SK-N-SH treated with all-trans-retinoic acid at 6 μM for 48 hours (cell line): ENCODE data around the gene PIPOX.

Experiments
- ATAC-seq: fragments of 200-7000 bp; cut with Tn5 transposase; 3 replicates; pipeline ENCODE4 v1.9.1; 2020; ENCODE audit warnings: mild to moderate bottlenecking, moderate library complexity
- ARNTL ChIP-seq: fragments of 450-650 bp; formaldehyde crosslinking; IDR thresholded peaks from 2 replicates; pipeline ENCODE4 v1.5.0; 2020; ENCODE audit warnings: low read depth, mild to moderate bottlenecking, moderate library complexity, borderline replicate concordance
- BACH2 ChIP-seq: fragments of 250-450 bp; sonication (Bioruptor Pico); IDR thresholded peaks from 2 replicates; pipeline ENCODE4 v1.9.0; 2021; ENCODE audit warnings: mild to moderate bottlenecking, borderline replicate concordance
- CSDC2 ChIP-seq: fragments of 250-450 bp; sonication (Bioruptor Pico); IDR thresholded peaks from 2 replicates; pipeline ENCODE4 v1.5.0; 2020; ENCODE audit warnings: mild to moderate bottlenecking, moderate library complexity
- CSRNP3 ChIP-seq: fragments of 250-450 bp; sonication (Bioruptor Pico); IDR thresholded peaks from 2 replicates; pipeline ENCODE4 v1.5.1; 2021; ENCODE audit warnings: mild to moderate bottlenecking, moderate library complexity
- ESRRG ChIP-seq: fragments of 250-450 bp; sonication (Bioruptor Pico); IDR thresholded peaks from 2 replicates; pipeline ENCODE4 v1.6.1; 2021; ENCODE audit warnings: mild to moderate bottlenecking
- GLIS3 ChIP-seq: fragments of 250-450 bp; sonication (Bioruptor Pico); IDR thresholded peaks from 2 replicates; pipeline ENCODE4 v1.5.0; 2020; ENCODE audit warnings: mild to moderate bottlenecking, moderate library complexity
- ISL1 ChIP-seq: fragments of 250-450 bp; sonication (Bioruptor Pico); IDR thresholded peaks from 2 replicates; pipeline ENCODE4 v2.1.2; 2022; ENCODE audit warnings: mild to moderate bottlenecking, moderate library complexity
- OSR1 ChIP-seq: fragments of 250-450 bp; sonication (Bioruptor Pico); IDR thresholded peaks from 2 replicates; pipeline ENCODE4 v1.8.0; 2022; ENCODE audit warnings: moderate library complexity, mild to moderate bottlenecking, inconsistent platforms
- PATZ1 ChIP-seq: fragments of 250-450 bp; sonication (Bioruptor Pico); IDR thresholded peaks from 2 replicates; pipeline ENCODE4 v1.8.0; 2020; ENCODE audit warnings: mild to moderate bottlenecking, moderate library complexity, borderline replicate concordance
- POU6F1 ChIP-seq: fragments of 250-450 bp; sonication (Bioruptor Pico); IDR thresholded peaks from 2 replicates; pipeline ENCODE4 v1.8.0; 2021; ENCODE audit warnings: low read depth, mild to moderate bottlenecking, moderate library complexity, borderline replicate concordance
- RARB ChIP-seq: fragments of 250-450 bp; sonication (Bioruptor Pico); IDR thresholded peaks from 2 replicates; pipeline ENCODE4 v1.8.0; 2021; ENCODE audit warnings: mild to moderate bottlenecking, moderate library complexity
- SNAI2 ChIP-seq: fragments of 250-450 bp; sonication (Bioruptor Pico); IDR thresholded peaks from 2 replicates; pipeline ENCODE4 v1.5.0; 2020; ENCODE audit warnings: mild to moderate bottlenecking, moderate library complexity
- TOX ChIP-seq: fragments of 250-450 bp; sonication (Bioruptor Pico); IDR thresholded peaks from 2 replicates; pipeline ENCODE4 v1.8.0; 2021; ENCODE audit warnings: mild to moderate bottlenecking, moderate library complexity, borderline replicate concordance
- TSHZ2 ChIP-seq: fragments of 250-450 bp; sonication (Bioruptor Pico); IDR thresholded peaks from 2 replicates; pipeline ENCODE4 v1.5.0; 2020; ENCODE audit warnings: mild to moderate bottlenecking, moderate library complexity
- ZC3H10 ChIP-seq: fragments of 250-450 bp; sonication (Bioruptor Pico); IDR thresholded peaks from 2 replicates; pipeline ENCODE4 v1.5.1; 2021; ENCODE audit warnings: mild to moderate bottlenecking, moderate library complexity
- ZFP3 ChIP-seq: fragments of 250-450 bp; sonication (Bioruptor Pico); IDR thresholded peaks from 2 replicates; pipeline ENCODE4 v1.5.0; 2020; ENCODE audit warnings: mild to moderate bottlenecking, moderate library complexity
- ZNF565 ChIP-seq: fragments of 450-650 bp; formaldehyde crosslinking; conservative IDR thresholded peaks from 2 replicates; pipeline ENCODE4 v1.5.0; 2020; ENCODE audit warnings: low read depth, mild to moderate bottlenecking, moderate library complexity
- ZNF70 ChIP-seq: fragments of 450-650 bp; formaldehyde crosslinking; IDR thresholded peaks from 2 replicates; pipeline ENCODE4 v1.5.0; 2020; ENCODE audit warnings: mild to moderate bottlenecking, moderate library complexity
- ZNF8 ChIP-seq: fragments of 450-650 bp; formaldehyde crosslinking; IDR thresholded peaks from 2 replicates; pipeline ENCODE4 v1.5.0; 2020; ENCODE audit warnings: mild to moderate bottlenecking, moderate library complexity

The PIPOX gene

GRCh38 chr17:29076722-29077121 lies 33.8 kb downstream of the PIPOX start (continued):
- TF ChIP-seq TOX (CRISPR knock-in tag) = no peak
- TF ChIP-seq ZFP3 = no peak

GRCh38 chr17:29077320-29077719 lies 34.4 kb downstream of the PIPOX start:
- no peak for TF ChIP-seq GLIS3 (CRISPR knock-in tag)
- TF ChIP-seq ZNF565 (CRISPR knock-in tag) = no peak
- no peak for TF ChIP-seq ZNF8 (CRISPR knock-in tag)
- no peak for TF ChIP-seq CSRNP3 (CRISPR knock-in tag)
- no peak for TF ChIP-seq ZC3H10 (CRISPR knock-in tag)
- no peak for TF ChIP-seq SNAI2 (CRISPR knock-in tag)
- no peak for TF ChIP-seq TOX (CRISPR knock-in tag)
- no peak for TF ChIP-seq POU6F1 (CRISPR knock-in tag)
- TF ChIP-seq ESRRG (CRISPR knock-in tag) = no peak
- TF ChIP-seq ISL1 (CRISPR knock-in tag) = no peak
- no peak for TF ChIP-seq RARB
- no peak for TF ChIP-seq PATZ1 (CRISPR knock-in tag)
- no peak for TF ChIP-seq ZNF70 (CRISPR knock-in tag)
- TF ChIP-seq TSHZ2 (CRISPR knock-in tag) = no peak
- TF ChIP-seq ARNTL (CRISPR knock-in tag) = no peak
- TF ChIP-seq CSDC2 (CRISPR knock-in tag) = no peak
- no peak for TF ChIP-seq ZFP3
- no peak for ATAC-seq

- no peak for ATAC-seq
- TF ChIP-seq PATZ1 (CRISPR knock-in tag) (no peak), TOX (CRISPR knock-in tag) (no peak), ARNTL (CRISPR knock-in tag) (no peak), BACH2 (CRISPR knock-in tag) (no peak), OSR1 (CRISPR knock-in tag) (no peak)
Observed at GRCh38 chr17:29078183-29079045, 35.5 kb downstream of the PIPOX start.
